GDM1 (cell line): Measurements from ENCODE around the gene TAL2.

Experiments used
- DNase-seq: peaks from one replicate; lab custom pipeline; 2025; lab: John Stamatoyannopoulos, UW

Gene TAL2

DNA sequence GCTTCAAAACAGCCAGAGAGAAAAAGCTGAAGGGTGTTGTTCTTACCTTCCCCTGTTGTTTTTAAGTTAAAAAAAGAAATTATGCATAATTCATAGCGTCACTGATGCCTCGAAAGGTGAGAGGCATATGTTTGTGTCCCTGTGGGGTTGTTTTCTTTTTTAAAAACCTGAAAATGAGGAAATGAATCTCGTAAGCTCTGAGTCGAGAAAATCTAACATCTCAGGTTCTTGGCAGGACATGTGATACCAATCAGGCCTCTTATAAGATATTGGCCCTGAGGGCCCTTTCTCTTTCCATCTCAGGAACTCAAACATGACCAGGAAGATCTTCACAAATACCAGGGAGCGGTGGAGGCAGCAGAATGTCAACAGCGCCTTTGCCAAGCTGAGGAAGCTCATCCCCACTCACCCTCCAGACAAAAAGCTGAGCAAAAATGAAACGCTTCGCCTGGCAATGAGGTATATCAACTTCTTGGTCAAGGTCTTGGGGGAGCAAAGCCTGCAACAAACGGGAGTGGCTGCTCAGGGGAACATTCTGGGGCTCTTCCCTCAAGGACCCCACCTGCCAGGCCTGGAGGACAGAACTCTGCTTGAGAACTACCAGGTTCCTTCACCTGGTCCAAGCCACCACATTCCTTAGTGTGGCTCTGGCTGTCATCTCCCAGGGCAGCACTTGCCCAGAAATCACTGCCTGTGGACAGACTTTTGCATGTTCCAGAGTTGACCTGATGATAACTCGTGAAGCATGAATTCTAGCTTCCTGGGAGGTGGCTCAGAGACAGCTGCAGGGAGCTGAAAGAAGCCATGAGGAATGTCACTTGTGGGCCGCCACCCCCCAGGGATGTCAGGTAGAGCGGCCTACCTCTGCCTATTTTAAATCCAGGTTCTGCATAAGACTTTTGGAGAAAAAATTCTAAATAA lies at the start of gene TAL2:
Gene TAL2, plus strand, starts transcription at position 274 of the 921 bp plus-strand sequence. Its CDS starts 40 bp downstream, at position 314.
- no peak for DNase-seq

DNA sequence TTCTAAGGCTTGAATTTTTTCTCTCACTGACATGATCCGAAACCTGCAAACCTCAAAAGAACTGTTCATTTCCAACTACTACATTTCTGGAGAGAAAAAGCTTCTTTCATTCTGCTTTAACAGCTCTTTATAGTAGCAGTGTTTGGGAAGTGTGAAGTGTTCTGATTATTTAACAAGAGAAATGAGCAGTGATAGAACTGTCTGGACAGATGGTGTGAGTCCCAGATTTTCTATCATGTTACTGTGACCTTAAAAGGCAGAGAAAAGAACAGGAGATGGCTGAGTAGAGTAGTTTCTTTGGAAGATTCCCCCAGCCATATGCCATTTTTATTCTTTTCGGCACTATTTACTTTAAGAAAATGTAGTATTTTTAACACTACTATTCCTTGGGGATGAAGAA lies 41.3 kb upstream of the TAL2 start:
- DNase-seq, result no peak

DNA sequence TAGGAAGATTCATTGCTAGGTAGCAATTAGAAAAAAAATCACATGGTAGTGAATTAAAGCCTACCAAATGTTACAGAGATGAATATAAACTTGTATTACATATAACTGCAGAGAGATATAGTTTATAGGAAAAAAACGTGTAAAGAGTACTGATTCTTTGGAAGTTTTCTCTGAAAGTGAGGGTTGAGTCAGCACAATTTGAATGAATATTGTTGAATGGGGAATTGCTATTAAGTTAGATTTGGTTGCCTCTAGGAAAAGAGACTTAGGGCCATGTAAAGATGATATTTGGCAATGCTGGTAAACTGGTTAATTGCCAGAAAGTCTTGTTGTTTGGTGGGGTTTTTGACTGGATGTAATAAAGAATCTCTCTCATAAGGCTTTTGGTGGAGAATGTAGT lies 37.2 kb upstream of the TAL2 start:
- DNase-seq, result no peak

DNA sequence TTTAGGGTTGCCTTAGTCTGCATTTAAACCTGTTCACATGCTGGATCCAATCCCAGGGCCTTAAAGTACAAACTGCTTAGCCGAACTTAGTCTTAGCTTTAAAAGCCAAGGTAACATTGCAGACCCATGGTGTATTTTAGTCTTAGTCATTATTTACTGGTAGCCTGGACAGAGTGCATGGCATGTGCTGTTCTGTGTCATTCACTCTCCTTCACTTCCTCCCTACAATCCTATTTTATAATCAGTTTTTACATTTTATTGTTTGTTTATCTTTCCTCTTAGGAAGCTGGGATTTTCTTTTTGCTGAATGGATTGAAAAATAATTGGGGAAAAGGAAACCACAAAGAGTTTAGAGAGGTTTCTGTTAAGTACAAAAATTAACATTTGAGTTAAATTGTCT lies 29.4 kb upstream of the TAL2 start:
- DNase-seq, result no peak

DNA sequence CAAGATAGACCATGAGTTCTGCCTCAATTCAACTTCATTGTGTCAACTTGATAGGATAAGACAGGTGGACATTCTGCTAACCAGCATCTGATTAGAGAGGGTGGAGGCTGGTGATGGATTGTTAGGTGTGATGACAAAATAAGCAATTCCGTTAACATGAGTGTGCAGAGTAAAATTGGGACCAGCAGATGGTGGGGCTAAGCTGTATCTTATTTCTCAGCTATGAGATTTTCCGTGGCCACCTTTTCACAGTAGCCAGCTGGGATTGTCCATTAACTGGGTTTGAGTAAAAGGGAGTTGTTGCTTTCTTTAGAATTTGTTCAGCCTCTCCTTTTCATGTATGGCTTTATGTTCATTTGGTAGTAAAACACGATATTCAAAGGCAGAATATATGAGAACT lies 28.8 kb upstream of the TAL2 start:
- DNase-seq, result no peak

DNA sequence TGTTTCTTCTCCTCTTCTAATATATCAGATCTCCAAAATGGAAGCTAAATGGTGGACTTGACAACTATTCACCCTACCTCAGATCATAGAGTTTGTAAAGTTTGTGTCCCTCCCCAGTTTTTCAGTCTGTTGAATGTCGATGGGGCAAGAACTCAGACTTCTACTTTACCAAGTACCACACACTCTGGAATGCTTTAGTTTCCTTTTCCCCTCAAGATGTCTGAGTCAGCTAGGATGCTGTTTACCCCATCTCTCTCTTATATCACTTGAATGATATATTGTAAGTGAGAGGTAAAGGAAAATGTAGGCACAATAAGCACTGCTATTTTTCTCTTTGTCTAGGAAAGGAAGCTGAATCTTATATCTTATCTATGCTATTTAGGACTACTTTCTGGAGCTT lies 25.9 kb upstream of the TAL2 start:
- DNase-seq, result no peak

DNA sequence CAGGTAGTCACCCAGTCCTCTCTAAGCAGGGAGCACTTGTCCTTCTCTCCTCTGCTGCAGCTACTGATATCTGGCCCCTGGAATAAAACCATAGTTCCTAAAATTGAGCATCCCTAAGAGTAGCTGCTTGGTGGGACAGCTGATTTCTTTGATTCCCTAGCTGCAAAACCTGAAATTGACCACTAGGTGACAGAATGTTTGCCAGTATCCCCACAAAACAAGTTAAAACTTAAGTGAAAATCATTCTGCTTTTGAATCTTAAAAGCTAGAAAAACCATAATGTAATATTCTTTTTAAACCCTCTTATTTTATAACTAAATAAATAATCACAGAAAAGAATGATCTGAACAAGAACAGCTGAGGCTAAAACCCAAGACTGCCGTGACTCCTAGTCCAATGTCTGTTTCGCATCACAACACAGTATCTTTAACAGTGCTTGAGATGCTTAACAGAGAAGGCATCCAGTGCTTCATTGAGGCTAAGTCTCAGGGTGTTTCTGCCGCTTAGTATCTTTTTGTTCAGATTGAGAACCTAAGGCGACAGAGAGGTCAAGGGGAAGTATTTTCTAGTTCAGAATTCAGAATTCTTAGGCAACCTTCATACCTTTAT lies 24.4 kb upstream of the TAL2 start:
- DNase-seq, result no peak

DNA sequence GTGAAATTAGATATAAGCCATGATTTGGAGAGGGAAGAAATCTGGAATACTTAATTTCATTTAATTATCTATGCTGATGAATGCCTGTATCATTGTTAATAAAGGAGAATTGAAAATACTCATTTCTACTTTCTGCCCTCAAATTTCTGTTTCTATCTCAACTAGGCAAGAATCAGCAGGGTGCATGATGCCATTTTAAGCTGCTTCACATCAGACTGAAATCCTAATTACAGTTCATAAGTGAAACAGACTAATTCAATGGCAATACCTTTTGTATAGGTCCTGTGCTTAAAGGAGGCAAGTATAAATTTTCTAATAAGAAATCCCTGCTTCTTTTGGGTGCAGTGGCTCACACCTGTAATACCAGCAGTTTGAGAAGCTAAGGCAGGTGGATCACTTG lies 22.3 kb upstream of the TAL2 start:
- no peak for DNase-seq

DNA sequence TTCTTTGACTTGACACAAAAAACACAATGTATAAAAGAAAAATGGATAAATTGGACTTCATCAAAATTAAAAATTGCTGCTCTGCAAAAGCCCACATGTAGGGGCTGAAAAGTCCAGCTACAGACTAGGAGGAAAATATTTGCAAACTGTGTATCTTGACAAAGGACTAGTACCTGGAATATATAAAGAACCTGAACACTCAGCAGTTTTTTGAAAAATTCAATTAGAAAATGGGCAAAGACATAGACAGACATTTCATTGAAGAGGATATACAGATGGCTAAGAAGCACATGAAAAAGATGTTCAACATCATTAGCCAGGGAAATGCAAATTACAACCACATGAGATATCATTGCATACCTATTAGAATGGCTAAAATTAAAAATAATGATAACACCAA lies 18.5 kb upstream of the TAL2 start:
- DNase-seq, result no peak

DNA sequence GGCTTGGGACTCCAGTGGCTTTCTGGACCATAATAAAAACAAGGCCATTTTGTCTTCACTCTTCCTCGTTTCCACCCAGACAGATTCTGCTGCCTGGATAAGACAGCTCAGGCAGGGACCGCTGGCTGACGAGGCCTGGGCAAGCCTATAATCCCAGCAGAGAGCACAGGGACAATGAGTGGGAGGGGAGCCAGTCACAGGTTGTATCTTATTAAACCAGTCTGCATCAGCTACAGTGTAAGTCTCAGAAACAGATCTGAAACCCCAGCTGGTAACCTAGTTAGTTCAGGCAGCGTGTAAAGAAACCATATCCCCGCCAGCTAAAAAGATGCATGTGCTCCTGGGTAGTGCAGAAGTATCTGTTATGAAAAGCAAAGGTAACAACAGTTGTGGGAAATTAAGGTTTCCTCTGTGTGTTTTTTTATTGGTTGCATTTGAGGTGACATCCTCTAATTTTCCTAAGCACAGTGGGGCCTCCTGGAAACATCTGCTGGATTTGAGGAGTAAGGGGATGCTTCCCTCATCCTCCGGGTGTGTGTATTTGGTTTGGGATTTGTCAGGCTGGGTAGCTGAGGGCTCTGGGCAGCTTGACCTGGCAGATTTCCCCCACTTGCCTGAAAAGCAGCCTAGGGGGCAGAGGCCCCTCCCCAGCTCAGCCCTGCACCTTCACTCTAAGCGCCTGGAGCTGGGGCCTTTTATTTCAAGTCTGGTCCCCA lies 15.2 kb upstream of the TAL2 start:
- DNase-seq, result no peak

DNA sequence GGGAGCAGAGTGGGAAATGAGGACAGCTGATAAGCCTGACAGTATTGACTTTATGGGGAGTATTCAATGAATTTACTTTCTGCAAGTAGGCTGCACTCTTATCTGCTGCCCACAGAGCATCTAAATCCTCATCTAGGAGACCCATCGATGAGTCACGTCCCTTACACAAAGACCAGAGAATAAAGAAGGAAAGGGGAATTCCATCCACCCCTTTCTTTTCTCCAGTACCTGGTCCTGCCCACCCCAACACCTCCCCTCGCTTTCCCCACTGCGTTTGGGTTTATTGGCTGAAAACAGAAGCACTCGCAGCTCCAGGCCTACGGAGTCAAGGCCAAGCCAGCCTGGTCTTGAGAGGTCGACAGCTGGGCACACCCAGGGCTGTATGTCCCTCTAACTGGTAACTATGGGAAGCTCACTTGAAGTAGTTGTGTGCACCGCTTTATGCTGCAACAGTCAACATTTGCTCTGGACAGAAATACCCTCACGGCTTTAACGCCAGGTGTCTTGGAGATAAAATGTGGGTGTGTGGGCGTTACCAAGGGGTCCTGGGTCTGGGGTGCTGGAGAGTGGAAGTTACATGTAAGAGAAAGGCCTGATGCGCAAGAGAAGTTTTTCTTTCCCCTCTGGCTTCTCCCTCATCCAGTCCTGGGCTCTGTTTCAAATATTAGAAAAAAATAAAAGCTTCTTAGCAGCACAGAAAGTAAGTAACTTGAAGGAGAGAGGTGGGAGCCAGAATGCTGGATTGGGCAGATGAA lies 14.5 kb upstream of the TAL2 start:
- no peak for DNase-seq

DNA sequence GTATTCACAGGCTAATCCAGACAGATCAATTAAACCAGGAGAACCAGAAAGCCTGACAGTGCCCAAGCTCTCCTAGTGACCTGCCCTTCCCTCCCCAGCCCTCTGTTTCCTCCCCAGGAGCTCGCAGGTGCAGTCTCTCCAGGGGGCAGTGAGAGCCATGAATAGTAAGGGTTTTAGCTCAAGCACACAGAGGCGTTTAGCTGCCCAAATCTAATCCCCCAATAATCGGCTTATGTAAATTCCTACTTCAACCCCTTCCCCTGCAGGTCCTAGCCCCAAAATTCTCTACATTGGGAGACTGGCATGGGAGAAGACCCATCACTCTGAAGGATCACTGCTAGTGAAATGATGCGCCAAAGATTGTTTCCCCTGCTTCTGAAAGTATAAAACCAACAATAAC lies 10.5 kb upstream of the TAL2 start:
- no peak for DNase-seq

DNA sequence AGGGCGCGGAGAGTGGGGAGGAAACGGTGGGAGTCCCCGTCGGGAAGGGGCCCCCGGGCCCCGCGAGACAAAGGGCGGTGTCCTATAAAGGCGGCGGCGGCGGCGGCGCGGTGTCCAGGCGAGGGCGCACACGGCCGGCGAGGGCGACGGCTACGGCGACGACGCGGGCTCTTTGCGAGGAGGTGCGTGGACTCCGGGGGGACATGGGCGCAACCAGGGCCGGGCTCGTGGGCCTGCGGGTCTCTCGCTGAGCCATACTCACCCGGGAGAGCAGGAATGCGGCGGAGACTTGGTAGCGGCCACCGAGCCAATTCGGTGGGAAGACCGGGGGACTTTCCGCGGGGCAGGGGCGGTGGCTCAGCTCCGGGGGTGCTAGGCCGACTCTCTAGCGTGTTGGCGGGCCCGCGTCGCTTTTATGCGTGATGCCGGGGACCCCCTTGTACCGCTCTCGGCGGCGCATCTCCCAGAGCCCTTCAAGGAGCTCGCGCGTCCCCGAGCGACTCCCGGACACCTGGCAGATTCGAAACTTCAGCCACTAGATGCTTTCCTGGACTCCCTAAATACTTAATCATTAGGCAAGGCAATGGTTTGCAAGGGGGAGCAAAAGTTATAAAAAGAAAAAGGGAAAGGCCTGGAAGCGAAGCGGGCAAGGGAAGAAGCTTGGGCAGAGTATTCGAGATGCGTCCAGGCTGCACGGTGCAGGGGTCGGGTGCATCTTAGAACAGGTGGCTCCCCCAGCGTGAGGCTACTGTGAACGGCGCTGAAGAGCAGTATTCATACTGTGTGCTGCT lies 5.9 kb upstream of the TAL2 start:
- DNase-seq, result no peak

DNA sequence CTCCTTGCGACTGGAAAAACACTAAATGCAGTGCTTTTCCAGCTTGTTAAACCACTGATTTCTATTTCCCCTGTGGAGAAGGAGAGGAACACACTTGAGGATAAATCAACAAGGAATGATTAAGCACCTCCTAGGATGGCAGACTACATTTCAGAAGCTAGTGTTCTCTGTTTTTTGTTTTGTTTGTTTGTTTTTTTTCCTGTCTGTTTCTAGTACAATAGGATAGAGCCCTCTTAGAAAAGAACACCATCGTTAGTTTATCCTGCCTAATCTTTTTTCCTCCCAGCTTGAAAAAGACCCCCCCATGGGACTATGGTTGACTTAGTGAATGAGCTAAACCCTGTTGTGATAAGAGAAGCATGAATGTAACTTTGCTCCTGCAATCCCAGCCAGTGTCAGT lies 3.9 kb upstream of the TAL2 start:
- DNase-seq, result no peak

DNA sequence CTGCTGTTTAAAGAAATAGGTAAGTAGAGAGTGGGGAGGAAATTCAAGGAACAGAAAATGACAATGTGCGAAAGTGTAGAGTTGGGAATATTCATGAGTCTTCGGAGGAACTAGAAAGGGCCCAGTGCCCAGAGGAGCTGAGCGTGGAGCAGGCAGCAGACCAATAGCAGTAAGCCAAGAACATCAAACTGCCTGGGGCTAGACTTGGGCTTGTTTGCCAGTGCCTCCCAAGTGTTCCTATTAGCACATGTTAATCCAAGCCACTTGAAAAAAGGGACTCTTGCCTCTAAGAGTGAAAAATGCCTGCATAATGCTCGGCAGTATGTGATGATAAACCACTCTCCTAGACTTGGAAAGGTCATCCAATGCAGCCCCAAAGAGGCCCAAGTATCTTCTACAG lies 1.2 kb upstream of the TAL2 start:
- no peak for DNase-seq

DNA sequence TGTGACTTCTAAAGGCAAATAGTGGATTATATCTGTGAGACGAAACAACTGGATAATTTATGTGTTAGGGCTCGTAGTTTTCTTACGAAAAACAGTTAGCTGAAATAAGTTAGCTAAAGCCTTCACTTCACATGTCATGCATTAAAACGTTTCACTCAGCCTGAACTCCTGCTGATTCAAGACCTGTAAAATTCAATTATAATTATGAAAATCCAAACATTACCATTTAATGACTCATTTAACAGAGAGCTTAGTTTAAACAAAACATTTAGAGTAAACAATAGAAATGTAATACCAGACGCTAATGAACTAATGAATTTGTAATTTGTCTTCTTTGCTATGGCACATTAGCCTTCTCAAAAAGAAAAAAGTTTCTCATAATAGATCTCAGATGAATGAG lies 1.7 kb downstream of the TAL2 start:
- DNase-seq, result no peak

DNA sequence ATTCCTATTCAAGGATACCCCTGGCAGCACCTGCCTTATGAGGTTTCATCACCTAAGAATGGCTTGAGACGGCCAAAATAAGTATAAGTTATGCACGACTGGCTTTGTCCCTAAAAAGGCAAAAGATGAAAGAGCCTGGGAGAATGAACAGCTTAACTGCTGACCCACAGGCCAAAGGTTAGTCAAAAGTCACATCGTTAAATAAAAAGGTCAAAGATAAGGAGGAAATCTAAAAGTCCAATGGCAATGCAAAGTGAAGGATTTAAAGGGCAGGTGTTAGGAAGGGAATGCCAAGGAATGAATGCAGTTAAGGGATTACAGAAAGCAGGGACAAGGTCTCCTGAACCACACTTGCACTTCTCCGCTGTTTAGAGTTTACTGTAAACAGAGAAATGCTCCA lies 5.6 kb downstream of the TAL2 start:
- DNase-seq, result no peak

DNA sequence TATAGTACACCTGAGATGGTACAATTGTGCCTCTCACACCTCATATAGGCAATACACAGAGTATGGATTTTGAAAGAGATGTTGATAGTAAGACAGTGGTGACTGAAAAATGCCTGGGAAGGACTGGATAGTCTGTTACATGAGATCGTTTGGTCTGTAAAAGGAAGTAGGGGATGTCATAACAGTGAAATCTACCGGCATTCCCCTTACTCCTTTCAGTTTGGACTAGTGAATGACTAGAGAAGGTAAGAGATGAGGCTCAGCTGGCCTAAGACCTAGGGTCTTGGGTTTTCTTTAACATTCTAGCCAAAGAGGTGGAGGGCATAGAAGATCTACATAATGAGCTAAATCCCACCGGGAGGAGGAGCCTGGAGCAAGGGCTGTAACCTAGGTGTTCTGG lies 8.1 kb downstream of the TAL2 start:
- DNase-seq, result no peak

DNA sequence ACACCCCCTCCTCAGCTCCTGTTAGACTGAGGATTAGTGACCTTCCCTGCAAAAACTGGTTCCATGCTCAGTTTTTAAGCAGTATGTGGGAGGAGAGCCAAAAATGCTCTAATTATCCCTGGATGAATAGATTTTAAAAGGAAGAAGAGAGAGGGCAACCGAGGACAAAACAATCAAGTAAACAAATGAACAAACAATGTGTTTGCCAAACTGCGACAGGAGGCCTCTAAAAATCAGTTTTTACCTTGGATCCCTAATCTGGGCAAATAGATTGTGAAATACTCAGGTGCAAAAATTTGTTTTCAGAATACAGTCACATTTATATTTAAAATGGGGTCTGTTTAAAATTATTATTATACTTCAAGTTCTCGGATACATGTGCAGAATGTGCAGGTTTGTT lies 8.5 kb downstream of the TAL2 start:
- DNase-seq, result no peak

DNA sequence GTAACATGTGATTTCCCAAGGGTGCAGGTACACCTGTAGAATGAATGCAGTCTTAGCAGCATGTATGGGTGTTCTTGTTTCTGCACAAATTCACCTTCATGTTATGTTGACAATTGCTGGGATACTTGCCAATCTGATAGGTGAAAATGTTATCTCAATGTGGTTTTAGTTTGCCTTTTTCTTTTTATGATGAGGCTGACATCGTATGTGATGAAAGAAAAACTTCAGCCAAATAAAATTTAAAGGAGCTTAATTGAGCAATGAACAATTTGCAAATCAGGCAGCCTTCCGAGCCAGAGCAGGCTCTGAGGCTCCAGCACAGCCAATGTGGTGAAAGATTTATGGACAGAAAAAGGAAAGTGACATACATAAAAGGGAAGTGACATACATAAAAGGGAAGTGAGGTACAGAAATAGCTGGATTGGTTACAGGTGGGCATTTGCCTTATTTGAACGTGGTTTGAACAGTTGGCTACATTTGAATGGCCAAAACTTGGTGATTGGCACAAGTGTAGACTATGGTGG lies 10.5 kb downstream of the TAL2 start:
- peak; percentile 62 for DNase-seq

DNA sequence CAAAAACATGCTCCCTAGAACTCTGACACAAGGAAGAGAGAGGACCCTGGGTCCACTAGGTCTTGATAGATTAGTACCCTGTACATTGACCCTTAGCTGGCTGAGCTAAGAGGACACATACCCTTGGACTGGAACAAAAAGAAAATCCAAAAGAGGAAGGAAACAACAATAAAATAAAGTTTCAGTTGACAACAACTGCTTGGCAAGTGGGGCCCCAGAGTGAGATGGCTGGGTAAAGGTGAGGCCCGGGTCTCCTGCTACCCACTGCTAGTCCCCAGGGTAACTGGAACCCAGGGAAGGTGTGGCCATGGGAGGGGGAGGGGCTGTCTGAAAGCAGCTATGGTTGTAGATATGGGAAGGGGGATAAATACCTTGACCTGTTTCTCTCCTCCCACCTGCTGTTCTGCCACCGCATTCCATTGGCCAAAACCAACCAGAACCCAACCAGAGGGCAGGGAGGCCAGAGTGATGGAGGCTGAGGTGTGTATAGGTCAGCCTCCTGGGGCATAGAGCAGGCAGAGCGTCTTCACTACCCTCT lies 11.7 kb downstream of the TAL2 start:
- DNase-seq, result peak; percentile 15
